Measurements from ENCODE around the gene NME3.
A peak's percentile ranks its signal among the peaks of the same experiment; 100 is the strongest.

NME3 gene

DNA sequence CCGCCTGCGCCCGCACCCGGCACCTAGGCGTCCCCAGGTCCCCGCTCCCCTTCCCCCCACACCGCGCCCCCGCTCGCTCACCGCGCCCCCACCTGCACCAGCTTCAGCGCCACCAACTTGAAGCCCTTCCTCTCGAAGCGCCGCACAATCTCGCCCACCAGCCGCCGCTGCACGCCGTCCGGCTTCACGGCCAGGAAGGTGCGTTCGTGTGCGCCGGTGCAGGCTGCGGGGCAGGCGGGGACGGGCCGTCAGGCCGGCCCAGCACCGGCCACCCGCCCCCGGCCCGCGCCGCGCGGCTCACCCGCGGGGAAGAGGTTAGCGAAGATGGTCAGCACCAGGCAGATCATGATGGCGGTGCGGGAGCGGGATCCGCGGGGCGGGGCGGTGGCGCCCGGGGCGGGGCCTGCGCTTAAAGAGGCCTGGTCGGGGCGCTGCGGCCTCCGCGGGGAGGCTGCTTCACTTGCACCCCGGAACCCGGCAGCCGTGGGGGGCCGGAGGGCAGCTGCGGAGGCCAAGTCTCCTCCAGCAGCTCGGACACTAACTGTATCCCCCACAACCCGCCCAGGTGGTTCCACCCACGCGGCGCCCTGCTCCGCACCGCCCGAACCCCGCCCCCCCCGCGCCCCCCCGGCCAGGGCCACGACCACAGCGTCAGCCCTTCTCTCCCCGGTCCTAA, at the start of gene NME3:
NME3 (minus strand) TSS at position 356 of the 676 bp plus-strand sequence; CDS start at position 347, 9 bp downstream.
- H3K4me3 Mint-ChIP-seq: peak within 1 kb of the TSS; percentile 100
- peaks cover 4% of the 10 kb centered on the region for H3K4me1 Mint-ChIP-seq (ENCODE audit: low read depth)

GRCh38 chr16:1820946-1821290, 49.6 kb upstream of the NME3 start:
- Mint-ChIP-seq H3K27ac (no peak overlapping the region), H3K4me1 (ENCODE audit: low read depth) (peaks cover 12% of the 10 kb centered on the region), H3K27me3 (ENCODE audit: low read depth) (no peaks in the 10 kb centered on the region), H3K36me3 (ENCODE audit: low read depth) (peaks cover 2% of the 10 kb centered on the region), H3K9me3 (no peaks in the 10 kb centered on the region), H3K4me3 (no peak overlapping the region)

More for the DNA sequence above, at the start of gene NME3:
- peak within 1 kb of the TSS; percentile 99 for H3K27ac Mint-ChIP-seq
- H3K36me3 Mint-ChIP-seq (ENCODE audit: low read depth): peaks cover 13% of the 10 kb centered on the region
- no peaks in the 10 kb centered on the region for H3K27me3 Mint-ChIP-seq (ENCODE audit: low read depth)
- H3K9me3 Mint-ChIP-seq: no peaks in the 10 kb centered on the region

DNA sequence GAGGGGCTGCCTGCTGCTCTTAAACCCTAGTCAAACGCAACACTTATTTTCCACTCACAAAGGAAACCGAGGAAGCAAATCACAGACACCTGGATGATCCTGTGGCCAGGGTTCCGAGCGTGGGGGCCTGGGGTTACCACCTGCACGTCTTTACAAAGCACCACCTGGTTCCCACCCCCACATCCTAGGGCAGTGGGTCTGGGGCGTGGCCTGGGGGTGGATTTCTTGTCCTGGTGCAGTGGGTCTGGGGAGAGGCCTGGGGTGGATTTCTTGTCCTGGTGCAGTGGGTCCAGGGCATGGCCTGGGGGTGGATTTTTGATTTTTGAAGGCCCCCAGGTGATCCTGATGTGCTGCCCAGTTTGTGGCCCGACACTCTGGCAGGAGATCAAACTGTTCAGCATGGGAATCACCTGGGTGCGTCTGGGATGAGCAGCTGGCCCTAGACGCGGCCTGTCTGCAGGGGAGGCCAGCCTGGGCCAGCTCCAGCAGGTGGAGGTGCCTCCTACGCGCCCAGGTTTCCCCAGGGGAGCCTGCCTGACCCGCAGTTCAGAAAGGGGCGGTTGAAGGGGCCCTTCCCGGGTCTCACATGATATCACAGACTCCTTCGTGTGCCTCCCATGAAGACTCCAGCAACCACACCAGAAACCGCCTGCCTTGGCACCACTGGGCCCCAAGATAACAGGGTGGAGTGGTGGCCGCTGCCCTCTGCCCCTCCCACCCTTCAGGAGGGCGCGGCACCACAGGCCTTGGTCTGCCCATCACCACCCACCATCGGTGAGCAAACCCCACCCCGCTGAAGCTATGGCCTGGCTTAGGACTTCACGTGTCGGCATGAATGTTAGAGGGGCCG, 49.0 kb upstream of the NME3 start:
- Mint-ChIP-seq H3K36me3 (ENCODE audit: low read depth) (peaks cover 4% of the 10 kb centered on the region), H3K27ac (no peak overlapping the region), H3K27me3 (ENCODE audit: low read depth) (no peaks in the 10 kb centered on the region), H3K4me1 (ENCODE audit: low read depth) (peaks cover 8% of the 10 kb centered on the region), H3K9me3 (no peaks in the 10 kb centered on the region), H3K4me3 (no peak overlapping the region)

- no peaks in the 10 kb centered on the region for H3K27me3 Mint-ChIP-seq (ENCODE audit: low read depth)
- peaks cover 5% of the 10 kb centered on the region for H3K36me3 Mint-ChIP-seq (ENCODE audit: low read depth)
- H3K4me1 Mint-ChIP-seq (ENCODE audit: low read depth): peaks cover 7% of the 10 kb centered on the region
- H3K9me3 Mint-ChIP-seq: no peaks in the 10 kb centered on the region
- H3K4me3 Mint-ChIP-seq: no peak overlapping the region
- H3K27ac Mint-ChIP-seq: no peak overlapping the region
Observed at GRCh38 chr16:1819611-1820010, 48.3 kb upstream of the NME3 start.

- Mint-ChIP-seq H3K4me3 (no peak overlapping the region), H3K36me3 (ENCODE audit: low read depth) (peaks cover 5% of the 10 kb centered on the region), H3K27me3 (ENCODE audit: low read depth) (no peaks in the 10 kb centered on the region), H3K27ac (no peak overlapping the region), H3K9me3 (no peaks in the 10 kb centered on the region), H3K4me1 (ENCODE audit: low read depth) (peaks cover 4% of the 10 kb centered on the region)
Observed at GRCh38 chr16:1818873-1819525, 47.7 kb upstream of the NME3 start.

GRCh38 chr16:1818204-1818872, 47.0 kb upstream of the NME3 start:
- no peak overlapping the region for H3K27ac Mint-ChIP-seq
- H3K9me3 Mint-ChIP-seq: no peaks in the 10 kb centered on the region
- H3K27me3 Mint-ChIP-seq (ENCODE audit: low read depth): no peaks in the 10 kb centered on the region
- H3K4me3 Mint-ChIP-seq: no peak overlapping the region
- peaks cover 8% of the 10 kb centered on the region for H3K36me3 Mint-ChIP-seq (ENCODE audit: low read depth)
- H3K4me1 Mint-ChIP-seq (ENCODE audit: low read depth): peaks cover 3% of the 10 kb centered on the region

GRCh38 chr16:1817716-1818115, 46.4 kb upstream of the NME3 start:
- Mint-ChIP-seq H3K27me3 (ENCODE audit: low read depth) (no peaks in the 10 kb centered on the region), H3K27ac (no peak overlapping the region), H3K4me1 (ENCODE audit: low read depth) (peaks cover 3% of the 10 kb centered on the region), H3K9me3 (no peaks in the 10 kb centered on the region), H3K36me3 (ENCODE audit: low read depth) (peaks cover 11% of the 10 kb centered on the region), H3K4me3 (no peak overlapping the region)

- H3K4me1 Mint-ChIP-seq (ENCODE audit: low read depth): peaks cover 3% of the 10 kb centered on the region
Observed at GRCh38 chr16:1817276-1817589, 45.9 kb upstream of the NME3 start.

GRCh38 chr16:1816396-1817275, 45.3 kb upstream of the NME3 start:
- no peaks in the 10 kb centered on the region for H3K27me3 Mint-ChIP-seq (ENCODE audit: low read depth)
- H3K36me3 Mint-ChIP-seq (ENCODE audit: low read depth): peaks cover 11% of the 10 kb centered on the region
- H3K9me3 Mint-ChIP-seq: no peaks in the 10 kb centered on the region
- peaks cover 3% of the 10 kb centered on the region for H3K4me1 Mint-ChIP-seq (ENCODE audit: low read depth)
- no peak overlapping the region for H3K27ac Mint-ChIP-seq
- H3K4me3 Mint-ChIP-seq: no peak overlapping the region

More at GRCh38 chr16:1817276-1817589, 45.9 kb upstream of the NME3 start:
- Mint-ChIP-seq H3K9me3 (no peaks in the 10 kb centered on the region), H3K4me3 (no peak overlapping the region), H3K27ac (no peak overlapping the region), H3K36me3 (ENCODE audit: low read depth) (peaks cover 11% of the 10 kb centered on the region), H3K27me3 (ENCODE audit: low read depth) (no peaks in the 10 kb centered on the region)

DNA sequence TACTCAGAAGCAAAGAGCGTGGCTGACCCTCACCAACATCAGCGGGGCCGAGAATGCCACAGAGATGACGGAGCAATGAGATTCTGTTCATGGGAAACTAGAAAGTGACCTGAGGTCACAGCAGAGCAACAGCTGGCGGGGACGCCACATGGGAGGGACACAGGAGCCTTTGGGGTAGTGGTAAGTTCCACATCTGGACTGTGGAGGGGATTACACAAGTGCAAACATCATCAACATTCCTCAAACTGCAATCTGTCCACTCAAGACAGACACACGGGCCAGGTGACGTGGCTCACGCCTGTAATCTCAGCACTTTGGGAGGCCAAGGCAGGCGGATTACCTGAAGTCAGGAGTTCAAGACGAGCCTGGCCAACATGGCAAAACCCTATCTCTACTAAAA, 44.1 kb upstream of the NME3 start:
- Mint-ChIP-seq H3K27me3 (ENCODE audit: low read depth) (no peaks in the 10 kb centered on the region), H3K36me3 (ENCODE audit: low read depth) (peaks cover 11% of the 10 kb centered on the region), H3K4me1 (ENCODE audit: low read depth) (peaks cover 3% of the 10 kb centered on the region), H3K4me3 (no peak overlapping the region), H3K9me3 (no peaks in the 10 kb centered on the region), H3K27ac (no peak overlapping the region)

DNA sequence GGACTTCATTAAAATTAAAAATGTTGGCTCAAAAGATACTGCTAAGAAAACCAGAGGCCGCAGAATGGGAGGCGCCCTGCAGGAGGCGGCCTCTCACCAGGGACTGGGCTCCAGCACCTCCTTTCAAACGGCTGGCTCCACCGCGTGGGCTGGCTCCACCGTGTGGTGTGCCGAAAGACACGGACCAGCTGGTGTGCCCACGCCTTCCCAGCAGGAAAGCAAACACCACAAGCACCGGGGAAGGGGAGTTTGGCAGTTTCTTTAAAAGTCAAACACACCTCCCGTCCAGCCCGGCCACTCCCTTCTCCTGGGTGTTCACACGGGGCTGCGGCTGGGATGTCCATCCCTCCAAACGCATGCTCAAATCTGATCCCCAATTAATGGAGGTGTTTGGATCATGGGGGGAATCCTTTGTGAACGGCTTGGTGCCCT, 41.4 kb upstream of the NME3 start:
- Mint-ChIP-seq H3K27ac (no peak overlapping the region), H3K9me3 (no peaks in the 10 kb centered on the region), H3K4me3 (no peak overlapping the region), H3K27me3 (ENCODE audit: low read depth) (no peaks in the 10 kb centered on the region), H3K4me1 (ENCODE audit: low read depth) (peaks cover 3% of the 10 kb centered on the region), H3K36me3 (ENCODE audit: low read depth) (peaks cover 9% of the 10 kb centered on the region)

DNA sequence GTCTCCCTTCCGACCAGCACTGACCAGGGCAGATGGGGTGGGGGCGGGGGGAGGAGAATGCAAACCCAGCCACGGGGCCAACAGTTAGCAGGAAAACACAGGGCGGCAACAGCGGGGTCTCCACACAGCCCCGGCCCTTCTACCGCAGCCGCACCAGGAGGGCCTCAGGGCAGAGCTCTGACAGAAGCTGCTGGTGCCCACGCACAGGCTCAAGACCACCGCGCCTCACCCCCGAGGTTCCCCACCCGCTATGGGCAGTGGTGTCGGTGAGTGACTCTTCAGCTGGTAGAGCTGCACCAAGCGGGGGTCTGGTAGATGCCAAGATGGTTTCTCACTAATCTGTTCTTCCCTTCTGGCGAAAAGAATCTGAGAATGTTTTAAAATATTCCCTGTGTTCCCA, 39.2 kb upstream of the NME3 start:
- H3K4me3 Mint-ChIP-seq: no peak overlapping the region
- H3K9me3 Mint-ChIP-seq: no peaks in the 10 kb centered on the region
- H3K27ac Mint-ChIP-seq: no peak overlapping the region
- H3K36me3 Mint-ChIP-seq (ENCODE audit: low read depth): peaks cover 12% of the 10 kb centered on the region
- H3K4me1 Mint-ChIP-seq (ENCODE audit: low read depth): peaks cover 3% of the 10 kb centered on the region
- no peaks in the 10 kb centered on the region for H3K27me3 Mint-ChIP-seq (ENCODE audit: low read depth)

DNA sequence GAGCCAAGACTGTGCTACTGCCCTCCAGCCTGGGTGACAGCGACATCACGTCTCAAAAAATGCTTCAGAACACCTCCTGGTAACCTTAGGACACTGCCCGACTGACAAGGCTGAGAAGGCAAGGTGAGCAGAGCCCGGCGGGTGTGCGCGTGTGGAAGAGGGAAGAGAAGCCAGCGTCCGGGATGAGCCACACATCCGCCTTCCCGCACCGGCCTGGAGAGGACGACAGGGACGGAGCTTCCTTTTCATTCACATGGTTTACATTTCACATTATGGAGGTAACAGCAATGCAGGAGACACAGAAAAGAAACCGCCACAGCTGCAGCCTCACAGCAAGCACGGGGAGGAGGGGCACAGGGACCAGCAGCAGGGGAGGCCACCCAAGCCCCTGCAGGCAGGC, 38.8 kb upstream of the NME3 start:
- no peaks in the 10 kb centered on the region for H3K4me1 Mint-ChIP-seq (ENCODE audit: low read depth)
- peaks cover 9% of the 10 kb centered on the region for H3K36me3 Mint-ChIP-seq (ENCODE audit: low read depth)
- no peak overlapping the region for H3K27ac Mint-ChIP-seq
- H3K9me3 Mint-ChIP-seq: no peaks in the 10 kb centered on the region
- no peak overlapping the region for H3K4me3 Mint-ChIP-seq
- no peaks in the 10 kb centered on the region for H3K27me3 Mint-ChIP-seq (ENCODE audit: low read depth)

All from T-helper 1 cell treated with Interleukin-12 subunit alpha and Interleukin-12 subunit beta and Interleukin-4 antibody, amounts not matched to agents 30 μg/mL and 1 μg/mL, for 36 hours (primary cell).